GM10266 (cell line): ENCODE data around the gene RPS6KA5.

ENCODE experiments used
- DNase-seq: peaks from one replicate; pipeline ENCODE4 v3.0.0; 2012; ENCODE audit errors: extremely low spot score
- TF ChIP-seq, protein P1 (sequence below): IDR thresholded peaks from 2 replicates; pipeline ENCODE4 v1.5.1; 2012; ENCODE audit warnings: mild to moderate bottlenecking, low read depth; ENCODE audit not compliant: control insufficient read depth, insufficient read depth; ENCODE audit errors: missing control alignments

The RPS6KA5 gene

DNA sequence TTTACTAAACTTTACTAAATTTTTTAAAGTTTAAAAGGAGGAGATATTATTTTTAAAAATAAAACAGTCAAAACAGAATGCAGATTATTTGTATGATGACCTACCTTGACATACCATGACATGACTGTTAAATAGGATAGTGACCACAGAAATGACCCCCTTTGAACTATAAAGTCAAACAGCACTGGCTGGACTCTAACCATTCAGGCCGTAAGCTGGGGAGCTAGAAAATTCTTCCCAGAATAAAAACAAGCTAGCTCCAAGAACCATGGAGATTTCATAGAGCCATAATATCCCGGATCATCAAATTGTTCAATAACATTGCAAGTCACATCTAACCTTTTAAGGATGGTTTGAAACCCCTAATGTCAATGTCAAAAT, 50.3 kb downstream of the RPS6KA5 start:
- DNase-seq, result no peak

DNA sequence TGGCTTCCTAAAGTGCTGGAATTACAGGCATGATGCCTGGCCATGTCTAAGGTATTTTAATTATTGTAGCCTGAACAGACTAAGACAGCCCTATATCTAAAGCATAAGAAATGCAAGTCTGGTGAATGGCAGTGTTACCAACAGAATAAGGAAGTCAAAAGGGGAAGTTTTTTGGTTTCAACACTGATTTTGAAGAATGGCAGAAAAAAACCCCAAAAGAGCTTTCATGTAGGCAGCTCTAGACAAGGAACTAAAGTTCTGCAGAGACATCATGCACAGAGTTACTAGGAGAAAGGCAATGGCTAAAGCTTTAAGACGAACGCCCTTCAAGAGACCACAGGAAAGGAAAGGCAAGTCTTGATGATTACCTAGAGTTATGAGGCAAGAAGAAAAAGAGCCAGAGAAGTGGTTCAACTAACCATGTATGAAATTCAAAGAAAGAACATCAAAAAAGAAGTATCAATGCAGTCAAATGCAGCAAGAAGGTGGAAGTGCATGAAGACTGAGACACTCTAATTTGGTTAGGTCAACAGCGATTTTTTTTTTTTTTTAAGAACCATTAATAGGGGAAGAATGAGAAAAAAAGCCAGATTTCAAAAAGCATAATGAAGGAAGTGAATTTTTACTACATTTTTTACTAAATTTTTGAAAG, 50.8 kb downstream of the RPS6KA5 start:
- TF ChIP-seq, protein P1, sequence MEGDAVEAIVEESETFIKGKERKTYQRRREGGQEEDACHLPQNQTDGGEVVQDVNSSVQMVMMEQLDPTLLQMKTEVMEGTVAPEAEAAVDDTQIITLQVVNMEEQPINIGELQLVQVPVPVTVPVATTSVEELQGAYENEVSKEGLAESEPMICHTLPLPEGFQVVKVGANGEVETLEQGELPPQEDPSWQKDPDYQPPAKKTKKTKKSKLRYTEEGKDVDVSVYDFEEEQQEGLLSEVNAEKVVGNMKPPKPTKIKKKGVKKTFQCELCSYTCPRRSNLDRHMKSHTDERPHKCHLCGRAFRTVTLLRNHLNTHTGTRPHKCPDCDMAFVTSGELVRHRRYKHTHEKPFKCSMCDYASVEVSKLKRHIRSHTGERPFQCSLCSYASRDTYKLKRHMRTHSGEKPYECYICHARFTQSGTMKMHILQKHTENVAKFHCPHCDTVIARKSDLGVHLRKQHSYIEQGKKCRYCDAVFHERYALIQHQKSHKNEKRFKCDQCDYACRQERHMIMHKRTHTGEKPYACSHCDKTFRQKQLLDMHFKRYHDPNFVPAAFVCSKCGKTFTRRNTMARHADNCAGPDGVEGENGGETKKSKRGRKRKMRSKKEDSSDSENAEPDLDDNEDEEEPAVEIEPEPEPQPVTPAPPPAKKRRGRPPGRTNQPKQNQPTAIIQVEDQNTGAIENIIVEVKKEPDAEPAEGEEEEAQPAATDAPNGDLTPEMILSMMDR, result no peak
- DNase-seq, result peak; percentile 57

More for the DNA sequence above, 50.3 kb downstream of the RPS6KA5 start:
- TF ChIP-seq, protein P1, result no peak

DNA sequence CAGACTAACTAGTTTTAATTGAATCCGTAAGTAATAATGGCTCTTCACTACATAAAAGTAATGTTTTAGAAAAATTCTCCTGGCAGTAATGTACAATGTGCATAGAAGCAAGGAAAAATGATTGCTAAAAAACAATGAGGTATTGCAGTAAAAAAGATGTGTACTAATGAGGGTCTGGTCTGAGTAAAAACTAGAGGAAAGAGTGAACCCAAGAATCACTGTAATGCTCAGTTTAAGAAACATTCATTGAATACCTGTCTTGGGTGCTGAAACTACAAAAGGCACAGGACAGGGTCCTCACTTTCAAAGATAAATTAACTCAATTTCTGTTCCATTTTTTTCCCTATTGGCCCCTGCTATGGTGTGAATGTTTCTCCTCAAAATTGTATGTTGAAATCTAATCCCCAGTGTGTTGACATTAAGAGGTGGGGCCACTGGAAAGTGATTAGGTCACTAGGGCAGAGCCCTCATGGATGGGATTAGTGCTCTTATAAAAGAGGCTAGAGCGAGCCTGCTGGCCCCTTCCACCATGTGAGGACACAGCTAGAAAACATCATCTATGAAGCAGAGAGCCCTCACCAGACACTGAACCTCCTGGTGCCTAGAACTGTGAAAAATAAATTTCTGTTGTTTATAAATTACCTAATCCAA, 51.6 kb downstream of the RPS6KA5 start:
- TF ChIP-seq, protein P1, result no peak
- no peak for DNase-seq

DNA sequence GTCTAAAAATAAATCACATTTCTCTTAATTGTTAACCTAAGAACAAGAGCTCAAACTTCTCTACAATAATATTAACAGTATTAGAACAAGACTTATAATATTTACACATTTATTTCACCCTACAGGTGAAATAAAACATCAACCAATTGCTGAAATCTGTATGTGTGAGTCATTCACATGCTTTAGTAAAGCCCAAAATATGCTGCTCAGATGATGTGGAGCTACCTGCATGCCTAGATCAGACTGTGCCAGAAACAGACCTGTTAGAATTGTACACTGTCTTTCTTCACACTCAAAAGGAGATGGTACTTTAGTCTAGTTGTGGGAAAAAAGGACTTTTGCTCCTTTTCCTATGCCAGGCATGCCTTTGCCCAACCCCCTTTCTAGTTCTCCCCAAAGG, 54.7 kb downstream of the RPS6KA5 start:
- DNase-seq, result no peak
- TF ChIP-seq, protein P1, result no peak

DNA sequence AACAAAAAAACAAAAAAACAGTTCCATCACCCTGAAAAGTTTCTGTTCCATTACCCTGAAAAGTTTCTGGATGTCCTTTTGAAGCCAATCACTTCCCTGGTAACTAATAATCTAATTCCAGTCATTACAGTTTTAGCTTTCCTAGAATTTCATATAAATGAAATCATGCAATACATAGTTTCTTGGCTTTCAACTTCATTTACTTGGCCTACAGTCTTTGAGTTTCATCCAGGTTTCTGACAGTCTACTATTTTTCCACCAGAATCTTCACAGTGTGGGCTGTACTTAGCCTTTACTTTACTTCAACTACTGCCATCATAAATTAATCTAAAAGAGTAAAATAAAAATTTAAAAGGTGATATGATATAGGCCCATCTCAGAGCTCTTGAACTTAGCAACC, 55.5 kb downstream of the RPS6KA5 start:
- DNase-seq, result no peak
- TF ChIP-seq, protein P1, result no peak

DNA sequence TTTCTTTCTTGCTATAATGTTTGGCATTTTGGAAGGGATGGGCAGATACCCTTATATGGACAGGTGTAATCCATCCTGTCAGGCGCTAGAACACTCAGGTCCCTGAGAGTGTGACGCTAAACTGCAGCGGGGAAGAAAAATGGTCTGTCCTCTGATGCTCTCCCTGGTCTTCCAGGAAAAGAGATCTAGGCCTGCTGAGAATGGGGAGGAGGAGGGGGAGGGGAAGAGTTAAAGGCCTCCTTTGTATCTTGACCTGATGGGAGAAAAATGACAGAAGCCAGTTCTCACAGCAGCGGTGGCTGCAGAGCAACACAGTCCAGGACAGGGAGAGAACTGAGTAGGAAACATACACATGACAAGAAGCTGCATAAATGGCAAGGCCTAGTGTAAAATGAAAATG, 61.1 kb downstream of the RPS6KA5 start:
- TF ChIP-seq, protein P1, result no peak
- DNase-seq, result no peak

DNA sequence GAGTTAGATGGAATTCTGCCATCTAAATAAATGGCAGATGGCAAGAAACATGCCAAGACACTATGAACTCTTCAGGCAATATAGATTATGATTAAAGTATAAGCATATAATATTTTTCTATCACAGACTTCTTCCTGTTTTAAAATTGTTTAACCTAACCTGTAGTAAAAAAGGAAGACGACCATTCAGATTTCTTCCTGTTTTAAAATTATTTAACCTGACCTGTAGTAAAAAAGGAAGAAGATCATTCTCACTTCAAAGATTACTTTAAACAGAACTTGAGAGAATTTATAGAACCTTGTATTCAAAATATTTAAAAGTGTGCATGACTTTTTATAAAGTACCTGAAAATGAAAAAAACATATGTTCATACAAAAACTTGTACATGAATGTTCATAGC, 63.5 kb downstream of the RPS6KA5 start:
- no peak for DNase-seq
- TF ChIP-seq, protein P1, result no peak
